HepG2 (cell line): ENCODE measurements around the gene CFAP119. TPM values are rescaled to one million over a fixed set of nuclear protein-coding genes. Genes with fewer than 3 reads are reported as not detected.

ENCODE experiments used
- ASH2L ChIP-seq: fragments of 300-600, 200-600 bp; sonication (generic); IDR thresholded peaks from 2 replicates; pipeline ENCODE4 v1.7.0; 2017; ENCODE audit warnings: low read depth, mild to moderate bottlenecking, moderate library complexity, mixed read lengths, low read length; ENCODE audit not compliant: insufficient read length
- FOXO1 ChIP-seq: sonication (generic); formaldehyde crosslinking; IDR thresholded peaks from 2 replicates; pipeline ENCODE4 v1.4.0; 2020; ENCODE audit warnings: missing genetic modification reagents
- IRF2 ChIP-seq: IDR thresholded peaks from 2 replicates; pipeline ENCODE4 v1.6.1; 2018; ENCODE audit warnings: missing genetic modification reagents, missing compliant biosample characterization
- MEIS1 ChIP-seq: sonication (generic); formaldehyde crosslinking; IDR thresholded peaks from 2 replicates; pipeline ENCODE4 v1.9.0; 2021; ENCODE audit warnings: mild to moderate bottlenecking, missing genetic modification reagents, moderate library complexity, borderline replicate concordance
- MTF2 ChIP-seq: sonication (generic); formaldehyde crosslinking; IDR thresholded peaks from 2 replicates; pipeline ENCODE4 v1.5.0; 2020; ENCODE audit warnings: missing genetic modification reagents, borderline replicate concordance
- NR2F1 ChIP-seq, 2 experiments: fragments of 450-650 bp in 1 of 2; formaldehyde crosslinking in 1 of 2; IDR thresholded peaks; 2 replicates each; pipeline versions ENCODE4 v1.5.0 to v1.6.1; 2016 to 2020; ENCODE audit warnings: mild to moderate bottlenecking in 1 of 2, missing compliant biosample characterization in 1 of 2, missing genetic modification reagents in 1 of 2, moderate library complexity in 1 of 2
- PHF8 ChIP-seq: sonication (generic); formaldehyde crosslinking; IDR thresholded peaks from 2 replicates; pipeline ENCODE4 v1.5.0; 2020; ENCODE audit warnings: missing genetic modification reagents
- RARG ChIP-seq: sonication (generic); formaldehyde crosslinking; IDR thresholded peaks from 2 replicates; pipeline ENCODE4 v1.4.0; 2020; ENCODE audit warnings: low read depth, mild to moderate bottlenecking, missing genetic modification reagents
- SMYD3 ChIP-seq: sonication (generic); formaldehyde crosslinking; IDR thresholded peaks from 2 replicates; pipeline ENCODE4 v1.8.1; 2023; ENCODE audit warnings: mild to moderate bottlenecking, missing genetic modification reagents
- SRSF4 ChIP-seq: fragments of 200-400 bp; formaldehyde crosslinking; IDR thresholded peaks from one replicate; pipeline ENCODE4 v1.6.1; 2018; ENCODE audit warnings: mild to moderate bottlenecking, low read depth, low read length, moderate library complexity; ENCODE audit not compliant: poor library complexity, severe bottlenecking
- ZBTB1 ChIP-seq: sonication (generic); formaldehyde crosslinking; IDR thresholded peaks from 2 replicates; pipeline ENCODE4 v1.4.0; 2020; ENCODE audit warnings: missing genetic modification reagents, borderline replicate concordance
- ZNF263 ChIP-seq: sonication (generic); formaldehyde crosslinking; IDR thresholded peaks from 2 replicates; pipeline ENCODE4 v1.4.0; 2020; ENCODE audit warnings: missing genetic modification reagents
- polyA plus RNA-seq, 8 experiments: library from polyadenylated mRNA; depleted of rRNA in 3 of 8; stranded (reverse) in 7 of 8; unstranded in 1 of 8; fragments of >200 nt; fragmentation: Illumina TruSeq in 4 of 8; extraction: Trizol in 4 of 8; gene quantifications; 2 replicates each; pipeline versions ENCODE4 v1.2.1 to v1.2.3, GENCODE V29; 2011 to 2016; ENCODE audit warnings: low read depth in 4 of 8, missing spikeins in 1 of 8, mixed read lengths in 1 of 8; ENCODE audit not compliant: insufficient read depth in 1 of 8
- total RNA-seq, 5 experiments: library from RNA; depleted of rRNA; stranded (reverse); fragments of >200 nt; fragmentation: Illumina TruSeq; extraction: Trizol; gene quantifications; 2 replicates each; pipeline ENCODE4 v1.2.3, GENCODE V29; 2016; ENCODE audit warnings: low read depth in 1 of 5
- TF ChIP-seq, protein P1 (sequence below): sonication (generic); formaldehyde crosslinking; IDR thresholded peaks from 2 replicates; pipeline ENCODE4 v1.5.1; 2020; ENCODE audit warnings: missing genetic modification reagents, mild to moderate bottlenecking, borderline replicate concordance
- TF ChIP-seq, protein P2 (sequence below): sonication (generic); formaldehyde crosslinking; IDR thresholded peaks from 2 replicates; pipeline ENCODE4 v1.4.0; 2020; ENCODE audit warnings: missing genetic modification reagents, borderline replicate concordance
- TF ChIP-seq, protein P3 (sequence below): sonication (generic); formaldehyde crosslinking; IDR thresholded peaks from 2 replicates; pipeline ENCODE4 v1.9.0; 2022; ENCODE audit warnings: low read depth, missing genetic modification reagents
- TF ChIP-seq, protein P4 (sequence below): sonication (generic); formaldehyde crosslinking; IDR thresholded peaks from 2 replicates; pipeline ENCODE4 v1.8.0; 2022; ENCODE audit warnings: mild to moderate bottlenecking, missing genetic modification reagents; ENCODE audit not compliant: insufficient replicate concordance
- TF ChIP-seq, protein P5 (sequence below): sonication (generic); formaldehyde crosslinking; IDR thresholded peaks from 2 replicates; pipeline ENCODE4 v1.8.0; 2023; ENCODE audit warnings: mild to moderate bottlenecking, missing genetic modification reagents

CFAP119 gene
- total and polyA plus RNA-seq, 2 of the 13 experiments (the other 11 are each of a cell fraction or from before 2014, with no cell fraction given), result 6.4 TPM

DNA sequence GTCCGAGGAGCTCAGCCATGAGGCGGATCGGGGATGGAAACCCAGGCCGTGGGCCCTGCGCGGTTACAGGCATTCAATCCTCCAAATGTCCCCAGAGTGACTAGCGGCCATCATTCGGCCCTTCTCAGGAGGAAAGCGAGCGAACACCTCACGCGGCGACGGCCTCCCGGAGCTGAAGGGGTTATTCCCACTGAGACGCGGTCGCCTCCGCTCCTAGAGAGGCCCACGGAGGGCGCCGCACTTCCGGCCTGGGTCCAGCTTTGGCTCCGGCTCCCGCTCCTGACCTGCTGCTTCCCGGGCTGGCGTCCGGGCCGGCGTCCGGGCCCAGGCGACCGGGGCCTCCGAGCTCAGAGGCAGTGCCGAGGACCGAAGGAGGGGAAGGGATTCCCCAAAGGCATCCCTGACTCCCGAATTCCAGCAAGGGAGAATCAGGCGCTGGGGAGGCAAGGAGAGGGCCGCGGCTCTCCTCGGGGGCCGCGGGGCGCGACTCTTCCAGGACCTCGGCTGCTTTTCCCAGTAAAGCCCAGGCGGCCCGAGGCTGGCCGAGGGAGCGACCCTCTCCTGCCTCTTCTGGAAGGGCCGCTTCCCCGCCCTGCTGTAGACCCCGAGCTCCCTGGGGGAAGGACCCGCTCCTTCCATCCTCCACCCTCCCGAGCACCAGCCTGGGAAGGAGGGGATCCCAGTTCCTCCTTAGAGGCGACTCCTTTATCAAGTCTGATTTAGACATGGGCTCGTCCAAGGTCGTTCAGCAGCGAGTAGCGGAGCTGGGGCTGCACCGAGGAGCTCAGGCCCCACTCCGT, 43.7 kb upstream of the CFAP119 start (continued):
- TF ChIP-seq, protein P1, sequence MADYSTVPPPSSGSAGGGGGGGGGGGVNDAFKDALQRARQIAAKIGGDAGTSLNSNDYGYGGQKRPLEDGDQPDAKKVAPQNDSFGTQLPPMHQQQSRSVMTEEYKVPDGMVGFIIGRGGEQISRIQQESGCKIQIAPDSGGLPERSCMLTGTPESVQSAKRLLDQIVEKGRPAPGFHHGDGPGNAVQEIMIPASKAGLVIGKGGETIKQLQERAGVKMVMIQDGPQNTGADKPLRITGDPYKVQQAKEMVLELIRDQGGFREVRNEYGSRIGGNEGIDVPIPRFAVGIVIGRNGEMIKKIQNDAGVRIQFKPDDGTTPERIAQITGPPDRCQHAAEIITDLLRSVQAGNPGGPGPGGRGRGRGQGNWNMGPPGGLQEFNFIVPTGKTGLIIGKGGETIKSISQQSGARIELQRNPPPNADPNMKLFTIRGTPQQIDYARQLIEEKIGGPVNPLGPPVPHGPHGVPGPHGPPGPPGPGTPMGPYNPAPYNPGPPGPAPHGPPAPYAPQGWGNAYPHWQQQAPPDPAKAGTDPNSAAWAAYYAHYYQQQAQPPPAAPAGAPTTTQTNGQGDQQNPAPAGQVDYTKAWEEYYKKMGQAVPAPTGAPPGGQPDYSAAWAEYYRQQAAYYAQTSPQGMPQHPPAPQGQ (CRISPR knock-in tag), result 0 out of 2 replicates have a peak, but pooled peaks have one; percentile 78
- TF ChIP-seq RARG (CRISPR knock-in tag) (no peak), SMYD3 (CRISPR knock-in tag) (no peak; the same call in 1 of the 2 replicates), MEIS1 (CRISPR knock-in tag) (peak; percentile 94), MTF2 (0 out of 2 replicates have a peak, but pooled peaks have one; percentile 25), FOXO1 (CRISPR knock-in tag) (peak; percentile 90), ASH2L (peak; percentile 95), NR2F1 (CRISPR knock-in tag; IDR thresholded peaks at IDR 0.05) (peak in 1 of 2 experiments; percentile 53; a peak in 1 of 4 replicates), ZNF263 (CRISPR knock-in tag) (peak; percentile 78), SRSF4 (no peak), IRF2 (CRISPR knock-in tag) (peak; percentile 95), PHF8 (CRISPR knock-in tag) (peak; percentile 99), ZBTB1 (CRISPR knock-in tag) (no peak)
- TF ChIP-seq, protein P2, sequence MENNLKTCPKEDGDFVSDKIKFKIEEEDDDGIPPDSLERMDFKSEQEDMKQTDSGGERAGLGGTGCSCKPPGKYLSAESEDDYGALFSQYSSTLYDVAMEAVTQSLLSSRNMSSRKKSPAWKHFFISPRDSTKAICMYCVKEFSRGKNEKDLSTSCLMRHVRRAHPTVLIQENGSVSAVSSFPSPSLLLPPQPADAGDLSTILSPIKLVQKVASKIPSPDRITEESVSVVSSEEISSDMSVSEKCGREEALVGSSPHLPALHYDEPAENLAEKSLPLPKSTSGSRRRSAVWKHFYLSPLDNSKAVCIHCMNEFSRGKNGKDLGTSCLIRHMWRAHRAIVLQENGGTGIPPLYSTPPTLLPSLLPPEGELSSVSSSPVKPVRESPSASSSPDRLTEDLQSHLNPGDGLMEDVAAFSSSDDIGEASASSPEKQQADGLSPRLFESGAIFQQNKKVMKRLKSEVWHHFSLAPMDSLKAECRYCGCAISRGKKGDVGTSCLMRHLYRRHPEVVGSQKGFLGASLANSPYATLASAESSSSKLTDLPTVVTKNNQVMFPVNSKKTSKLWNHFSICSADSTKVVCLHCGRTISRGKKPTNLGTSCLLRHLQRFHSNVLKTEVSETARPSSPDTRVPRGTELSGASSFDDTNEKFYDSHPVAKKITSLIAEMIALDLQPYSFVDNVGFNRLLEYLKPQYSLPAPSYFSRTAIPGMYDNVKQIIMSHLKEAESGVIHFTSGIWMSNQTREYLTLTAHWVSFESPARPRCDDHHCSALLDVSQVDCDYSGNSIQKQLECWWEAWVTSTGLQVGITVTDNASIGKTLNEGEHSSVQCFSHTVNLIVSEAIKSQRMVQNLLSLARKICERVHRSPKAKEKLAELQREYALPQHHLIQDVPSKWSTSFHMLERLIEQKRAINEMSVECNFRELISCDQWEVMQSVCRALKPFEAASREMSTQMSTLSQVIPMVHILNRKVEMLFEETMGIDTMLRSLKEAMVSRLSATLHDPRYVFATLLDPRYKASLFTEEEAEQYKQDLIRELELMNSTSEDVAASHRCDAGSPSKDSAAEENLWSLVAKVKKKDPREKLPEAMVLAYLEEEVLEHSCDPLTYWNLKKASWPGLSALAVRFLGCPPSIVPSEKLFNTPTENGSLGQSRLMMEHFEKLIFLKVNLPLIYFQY (CRISPR knock-in tag), result peak; percentile 99
- TF ChIP-seq, protein P3, sequence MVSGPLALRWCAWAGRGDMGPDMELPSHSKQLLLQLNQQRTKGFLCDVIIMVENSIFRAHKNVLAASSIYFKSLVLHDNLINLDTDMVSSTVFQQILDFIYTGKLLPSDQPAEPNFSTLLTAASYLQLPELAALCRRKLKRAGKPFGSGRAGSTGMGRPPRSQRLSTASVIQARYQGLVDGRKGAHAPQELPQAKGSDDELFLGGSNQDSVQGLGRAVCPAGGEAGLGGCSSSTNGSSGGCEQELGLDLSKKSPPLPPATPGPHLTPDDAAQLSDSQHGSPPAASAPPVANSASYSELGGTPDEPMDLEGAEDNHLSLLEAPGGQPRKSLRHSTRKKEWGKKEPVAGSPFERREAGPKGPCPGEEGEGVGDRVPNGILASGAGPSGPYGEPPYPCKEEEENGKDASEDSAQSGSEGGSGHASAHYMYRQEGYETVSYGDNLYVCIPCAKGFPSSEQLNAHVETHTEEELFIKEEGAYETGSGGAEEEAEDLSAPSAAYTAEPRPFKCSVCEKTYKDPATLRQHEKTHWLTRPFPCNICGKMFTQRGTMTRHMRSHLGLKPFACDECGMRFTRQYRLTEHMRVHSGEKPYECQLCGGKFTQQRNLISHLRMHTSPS (CRISPR knock-in tag), result 0 out of 2 replicates have a peak, but pooled peaks have one; percentile 41
- TF ChIP-seq, protein P4, sequence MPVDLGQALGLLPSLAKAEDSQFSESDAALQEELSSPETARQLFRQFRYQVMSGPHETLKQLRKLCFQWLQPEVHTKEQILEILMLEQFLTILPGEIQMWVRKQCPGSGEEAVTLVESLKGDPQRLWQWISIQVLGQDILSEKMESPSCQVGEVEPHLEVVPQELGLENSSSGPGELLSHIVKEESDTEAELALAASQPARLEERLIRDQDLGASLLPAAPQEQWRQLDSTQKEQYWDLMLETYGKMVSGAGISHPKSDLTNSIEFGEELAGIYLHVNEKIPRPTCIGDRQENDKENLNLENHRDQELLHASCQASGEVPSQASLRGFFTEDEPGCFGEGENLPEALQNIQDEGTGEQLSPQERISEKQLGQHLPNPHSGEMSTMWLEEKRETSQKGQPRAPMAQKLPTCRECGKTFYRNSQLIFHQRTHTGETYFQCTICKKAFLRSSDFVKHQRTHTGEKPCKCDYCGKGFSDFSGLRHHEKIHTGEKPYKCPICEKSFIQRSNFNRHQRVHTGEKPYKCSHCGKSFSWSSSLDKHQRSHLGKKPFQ (CRISPR knock-in tag), result peak; percentile 64
- TF ChIP-seq, protein P5, sequence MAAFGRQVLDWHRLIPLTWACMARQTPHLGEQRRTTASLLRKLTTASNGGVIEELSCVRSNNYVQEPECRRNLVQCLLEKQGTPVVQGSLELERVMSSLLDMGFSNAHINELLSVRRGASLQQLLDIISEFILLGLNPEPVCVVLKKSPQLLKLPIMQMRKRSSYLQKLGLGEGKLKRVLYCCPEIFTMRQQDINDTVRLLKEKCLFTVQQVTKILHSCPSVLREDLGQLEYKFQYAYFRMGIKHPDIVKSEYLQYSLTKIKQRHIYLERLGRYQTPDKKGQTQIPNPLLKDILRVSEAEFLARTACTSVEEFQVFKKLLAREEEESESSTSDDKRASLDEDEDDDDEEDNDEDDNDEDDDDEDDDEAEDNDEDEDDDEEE (CRISPR knock-in tag), result peak; percentile 91; the same call in 1 of the 2 replicates
